GM21423 (cell line): ENCODE results near the gene GRIN3A.

Source experiments
- ATAC-seq: cut with Tn5 transposase; IDR thresholded peaks from one replicate; pipeline ENCODE4 v1.9.1; 2021; ENCODE audit warnings: mild to moderate bottlenecking, moderate library complexity; ENCODE audit not compliant: unreplicated experiment

Gene GRIN3A

GRCh38 chr9:101530076-101530711, 208.3 kb downstream of the GRIN3A start:
- peak; percentile 36 for ATAC-seq

DNA sequence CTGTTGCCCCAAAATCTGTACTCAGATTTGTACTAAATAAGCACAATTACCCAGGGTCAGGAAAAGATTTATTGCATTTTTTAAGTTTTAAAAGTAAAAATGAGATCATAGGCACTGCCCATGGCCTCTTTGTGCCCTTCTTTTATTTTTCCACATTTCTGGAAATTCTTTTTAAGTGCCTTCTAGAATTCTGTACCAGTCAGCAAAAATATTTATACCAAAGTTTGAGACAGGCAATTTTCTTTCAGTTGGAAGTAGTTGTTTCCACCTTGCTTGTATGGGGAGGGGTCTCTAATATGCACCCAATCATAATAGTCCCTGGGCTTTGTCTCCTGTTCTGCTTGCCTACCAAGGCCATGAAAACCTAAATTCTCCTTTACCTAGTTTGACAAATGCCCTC, 210.4 kb downstream of the GRIN3A start:
- ATAC-seq = no peak

GRCh38 chr9:101527066-101527465, 211.4 kb downstream of the GRIN3A start:
- ATAC-seq = no peak

GRCh38 chr9:101524371-101524770, 214.1 kb downstream of the GRIN3A start:
- ATAC-seq = no peak
